GM19023 (cell line): Measurements from ENCODE around the gene IL16.

Experiments used
- ATAC-seq: cut with Tn5 transposase; IDR thresholded peaks from one replicate; pipeline ENCODE4 v1.9.1; 2021; ENCODE audit warnings: mild to moderate bottlenecking, moderate library complexity; ENCODE audit not compliant: unreplicated experiment

IL16 gene

DNA sequence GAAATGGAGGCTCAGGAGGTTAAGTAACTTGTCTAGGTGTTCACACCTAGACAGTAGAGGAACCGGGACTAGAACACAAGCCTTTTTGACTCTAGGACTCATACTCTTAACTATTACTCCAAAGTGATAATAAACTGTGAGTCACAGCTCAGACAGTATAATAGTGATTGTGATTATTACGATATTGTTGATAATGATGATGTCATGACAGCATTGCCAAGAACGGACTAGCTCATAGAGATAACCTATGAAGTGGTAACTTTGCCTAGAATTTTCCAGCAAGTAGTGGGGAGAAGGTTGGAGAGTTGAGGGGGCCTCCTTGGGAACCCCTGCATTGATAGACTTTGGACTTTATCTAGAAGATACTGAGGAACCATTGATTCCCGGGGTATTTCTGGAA lies 93.2 kb downstream of the IL16 start:
- no peak for ATAC-seq

GRCh38 chr15:81291916-81292522 lies 95.3 kb downstream of the IL16 start:
- ATAC-seq, result no peak

DNA sequence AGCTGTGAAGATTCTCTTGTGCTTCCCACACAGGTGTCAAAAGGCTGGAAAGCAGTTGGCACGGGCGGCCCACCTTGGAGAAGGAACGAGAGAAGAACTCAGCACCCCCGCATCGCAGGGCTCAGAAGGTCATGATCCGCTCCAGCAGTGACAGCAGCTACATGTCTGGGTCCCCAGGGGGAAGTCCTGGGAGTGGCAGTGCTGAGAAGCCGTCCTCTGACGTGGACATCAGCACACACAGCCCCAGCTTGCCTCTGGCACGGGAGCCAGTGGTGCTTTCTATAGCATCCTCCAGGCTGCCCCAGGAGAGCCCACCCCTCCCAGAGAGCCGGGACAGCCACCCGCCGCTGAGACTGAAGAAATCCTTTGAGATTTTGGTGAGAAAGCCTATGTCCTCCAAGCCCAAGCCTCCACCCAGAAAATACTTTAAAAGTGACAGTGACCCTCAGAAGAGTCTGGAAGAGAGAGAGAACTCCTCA lies 95.9 kb downstream of the IL16 start:
- peak; percentile 31 for ATAC-seq

- ATAC-seq, result peak; percentile 56
Observed at GRCh38 chr15:81293728-81294515, 97.2 kb downstream of the IL16 start.

GRCh38 chr15:81294516-81294880 lies 97.8 kb downstream of the IL16 start:
- no peak for ATAC-seq

GRCh38 chr15:81295486-81296121 lies 98.9 kb downstream of the IL16 start:
- ATAC-seq, result no peak

GRCh38 chr15:81296186-81296585 lies 99.5 kb downstream of the IL16 start:
- ATAC-seq, result no peak

DNA sequence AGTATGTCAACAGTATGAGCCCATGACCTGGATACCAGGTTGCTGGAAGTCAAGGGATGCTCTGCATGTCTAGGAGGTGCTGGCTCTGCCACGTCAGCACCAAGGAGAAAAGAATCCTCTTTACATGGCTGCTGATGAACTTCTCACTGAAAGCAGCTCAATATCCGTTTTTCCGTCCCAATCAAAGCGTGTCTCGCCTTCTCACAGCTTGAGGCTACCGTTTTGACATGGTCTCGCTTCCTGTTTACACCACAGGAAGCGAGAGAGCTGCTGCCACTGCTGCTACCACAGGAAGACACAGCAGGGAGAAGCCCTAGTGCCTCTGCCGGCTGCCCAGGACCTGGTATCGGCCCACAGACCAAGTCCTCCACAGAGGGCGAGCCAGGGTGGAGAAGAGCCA lies 100.0 kb downstream of the IL16 start:
- peak; percentile 42 for ATAC-seq

GRCh38 chr15:81297147-81297572 lies 100.5 kb downstream of the IL16 start:
- no peak for ATAC-seq

DNA sequence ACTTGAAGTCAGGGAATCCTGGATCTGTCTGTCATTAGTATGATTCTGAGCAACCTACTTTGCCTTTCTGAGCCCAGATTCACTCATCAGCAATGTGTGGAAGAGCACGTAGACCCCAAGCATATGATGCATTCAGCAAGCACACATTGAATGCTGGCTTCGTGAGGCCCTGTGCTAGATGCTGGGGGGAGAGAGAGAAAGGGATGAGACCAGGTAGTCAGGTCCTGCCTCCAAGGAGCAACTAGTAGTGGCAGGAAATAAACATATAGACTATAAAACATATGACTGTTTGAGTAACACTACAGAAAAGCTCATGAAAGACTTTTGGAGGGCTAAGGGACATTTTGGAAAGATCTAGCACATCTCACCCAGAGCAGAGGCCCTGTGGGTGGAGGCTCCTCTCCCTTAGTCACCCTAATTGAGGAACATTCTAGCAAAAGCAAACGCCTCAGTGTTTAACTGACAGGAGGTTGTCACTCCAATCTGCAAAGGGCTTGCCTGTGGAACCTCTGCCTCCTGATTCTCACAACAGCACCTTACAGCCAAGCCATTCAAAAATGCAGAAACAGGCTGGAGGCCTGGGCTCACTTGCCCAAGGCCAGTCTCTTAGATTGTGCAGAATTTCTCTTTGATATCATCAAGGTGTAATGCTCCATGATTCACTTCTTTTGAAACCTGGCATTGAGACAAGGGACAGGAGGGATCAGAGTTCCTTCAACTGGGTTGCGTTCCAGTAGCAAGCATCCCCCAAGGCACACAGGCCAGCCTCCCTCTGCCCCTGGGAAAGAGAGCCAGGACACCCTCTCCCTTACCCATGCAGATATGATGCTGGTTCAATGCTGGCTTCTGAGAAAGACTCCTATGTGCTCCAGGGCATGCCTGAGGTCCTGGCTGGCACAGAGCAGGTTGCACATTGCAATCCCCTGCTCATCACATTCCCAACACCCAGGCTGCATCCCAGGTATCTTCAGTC lies 101.2 kb downstream of the IL16 start:
- no peak for ATAC-seq

DNA sequence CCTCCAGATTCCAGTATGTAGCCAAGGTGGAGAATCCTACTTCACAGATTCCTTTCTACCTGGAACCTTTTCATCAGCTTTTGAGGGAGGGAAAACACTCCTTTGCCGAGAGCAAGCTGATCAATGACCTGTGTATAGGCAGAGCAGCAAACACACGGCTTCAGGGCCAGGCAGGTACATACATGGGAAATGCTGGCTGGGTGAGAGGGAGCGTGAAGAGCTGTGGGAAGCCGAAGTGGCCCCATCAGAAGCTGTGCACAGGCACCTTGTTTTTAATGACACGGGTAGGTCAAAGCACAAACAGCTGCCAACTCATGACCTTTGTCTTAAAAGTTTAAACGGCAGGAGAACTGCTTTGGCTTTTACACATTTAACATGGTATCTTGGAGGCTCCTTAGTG lies 101.9 kb downstream of the IL16 start:
- no peak for ATAC-seq

GRCh38 chr15:81299156-81299555 lies 102.5 kb downstream of the IL16 start:
- no peak for ATAC-seq

DNA sequence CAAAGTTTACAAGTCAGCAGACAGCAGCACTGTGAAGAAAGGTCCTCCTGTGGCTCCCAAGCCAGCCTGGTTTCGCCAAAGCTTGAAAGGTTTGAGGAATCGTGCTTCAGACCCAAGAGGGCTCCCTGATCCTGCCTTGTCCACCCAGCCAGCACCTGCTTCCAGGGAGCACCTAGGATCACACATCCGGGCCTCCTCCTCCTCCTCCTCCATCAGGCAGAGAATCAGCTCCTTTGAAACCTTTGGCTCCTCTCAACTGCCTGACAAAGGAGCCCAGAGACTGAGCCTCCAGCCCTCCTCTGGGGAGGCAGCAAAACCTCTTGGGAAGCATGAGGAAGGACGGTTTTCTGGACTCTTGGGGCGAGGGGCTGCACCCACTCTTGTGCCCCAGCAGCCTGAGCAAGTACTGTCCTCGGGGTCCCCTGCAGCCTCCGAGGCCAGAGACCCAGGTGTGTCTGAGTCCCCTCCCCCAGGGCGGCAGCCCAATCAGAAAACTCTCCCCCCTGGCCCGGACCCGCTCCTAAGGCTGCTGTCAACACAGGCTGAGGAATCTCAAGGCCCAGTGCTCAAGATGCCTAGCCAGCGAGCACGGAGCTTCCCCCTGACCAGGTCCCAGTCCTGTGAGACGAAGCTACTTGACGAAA lies 103.1 kb downstream of the IL16 start:
- ATAC-seq, result no peak

DNA sequence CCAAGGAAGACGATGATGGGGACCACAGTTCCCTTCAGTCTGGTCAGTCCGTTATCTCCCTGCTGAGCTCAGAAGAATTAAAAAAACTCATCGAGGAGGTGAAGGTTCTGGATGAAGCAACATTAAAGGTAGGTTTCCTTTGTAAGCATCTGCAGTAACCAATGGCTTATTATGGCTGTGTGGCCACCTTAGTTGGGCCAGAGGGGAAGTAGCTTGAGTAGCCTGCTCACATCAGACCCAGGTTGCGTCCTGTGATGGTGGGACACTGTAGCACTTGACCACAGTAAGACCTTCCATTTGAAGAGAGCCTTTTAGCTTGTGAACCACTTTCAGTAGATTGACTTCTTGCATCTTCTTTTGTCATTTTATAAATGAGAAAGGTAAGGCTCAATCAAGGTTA lies 104.7 kb downstream of the IL16 start:
- no peak for ATAC-seq

GRCh38 chr15:81301815-81302399 lies 105.2 kb downstream of the IL16 start:
- ATAC-seq, result peak; percentile 79

DNA sequence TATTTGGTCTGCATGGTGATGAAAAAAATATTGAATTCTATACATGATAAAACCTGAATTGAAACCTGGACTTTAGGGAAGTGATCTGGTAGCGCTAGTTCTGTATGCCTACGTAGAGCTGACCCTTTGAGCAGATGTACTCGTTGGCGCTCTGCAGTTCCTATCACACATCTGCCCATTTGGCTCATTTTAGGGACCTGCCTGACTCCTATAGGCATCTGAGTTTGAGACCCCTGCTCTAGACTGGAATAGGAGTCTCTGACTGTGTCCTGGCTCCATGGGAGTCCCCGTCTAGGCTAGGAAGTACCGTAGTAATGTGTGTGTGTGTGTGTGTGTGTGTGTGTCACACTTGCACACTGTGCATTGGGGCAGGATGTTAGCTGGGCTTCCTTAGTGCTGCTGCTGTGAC lies 106.0 kb downstream of the IL16 start:
- no peak for ATAC-seq

GRCh38 chr15:81303244-81304225 lies 106.9 kb downstream of the IL16 start:
- ATAC-seq, result no peak

- no peak for ATAC-seq
Observed at GRCh38 chr15:81304226-81304625, 107.5 kb downstream of the IL16 start.

GRCh38 chr15:81308260-81308659 lies 111.6 kb downstream of the IL16 start:
- ATAC-seq, result no peak
